ENCODE measurements around the gene ARAP1. TPM values are rescaled to one million over a fixed set of nuclear protein-coding genes. Genes with fewer than 3 reads are reported as not detected.
A peak's percentile ranks its signal among the peaks of the same experiment; 100 is the strongest.

The ARAP1 gene
- total and polyA plus RNA-seq, 8 donors = 32.2 to 201 (median 69.8) TPM

DNA sequence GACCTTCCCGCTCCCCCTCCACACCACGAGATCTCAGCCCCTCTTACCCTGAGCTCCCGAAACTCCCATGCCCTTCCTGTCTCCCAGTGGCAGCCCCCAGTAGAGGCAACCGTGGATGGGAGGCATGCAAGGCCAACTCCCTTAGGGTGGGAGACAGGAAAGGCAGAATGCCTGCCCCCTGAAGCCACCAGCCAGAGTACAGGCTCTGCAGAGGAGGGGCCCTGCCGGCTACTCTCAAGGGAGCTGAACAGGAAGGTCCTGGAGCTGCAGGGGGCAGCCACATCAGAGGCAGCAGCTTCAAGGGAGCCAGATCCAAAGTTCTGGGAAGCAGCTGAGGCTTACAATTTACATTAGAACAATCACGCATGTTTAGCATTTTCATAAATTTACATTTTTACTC lies 116.3 kb downstream of the ARAP1 start:
- TF ChIP-seq, protein P1, sequence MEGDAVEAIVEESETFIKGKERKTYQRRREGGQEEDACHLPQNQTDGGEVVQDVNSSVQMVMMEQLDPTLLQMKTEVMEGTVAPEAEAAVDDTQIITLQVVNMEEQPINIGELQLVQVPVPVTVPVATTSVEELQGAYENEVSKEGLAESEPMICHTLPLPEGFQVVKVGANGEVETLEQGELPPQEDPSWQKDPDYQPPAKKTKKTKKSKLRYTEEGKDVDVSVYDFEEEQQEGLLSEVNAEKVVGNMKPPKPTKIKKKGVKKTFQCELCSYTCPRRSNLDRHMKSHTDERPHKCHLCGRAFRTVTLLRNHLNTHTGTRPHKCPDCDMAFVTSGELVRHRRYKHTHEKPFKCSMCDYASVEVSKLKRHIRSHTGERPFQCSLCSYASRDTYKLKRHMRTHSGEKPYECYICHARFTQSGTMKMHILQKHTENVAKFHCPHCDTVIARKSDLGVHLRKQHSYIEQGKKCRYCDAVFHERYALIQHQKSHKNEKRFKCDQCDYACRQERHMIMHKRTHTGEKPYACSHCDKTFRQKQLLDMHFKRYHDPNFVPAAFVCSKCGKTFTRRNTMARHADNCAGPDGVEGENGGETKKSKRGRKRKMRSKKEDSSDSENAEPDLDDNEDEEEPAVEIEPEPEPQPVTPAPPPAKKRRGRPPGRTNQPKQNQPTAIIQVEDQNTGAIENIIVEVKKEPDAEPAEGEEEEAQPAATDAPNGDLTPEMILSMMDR (IDR thresholded peaks at IDR 0.05) = no peak
- TF ChIP-seq POLR2A (IDR thresholded peaks at IDR 0.05) = no peak
- TF ChIP-seq POLR2AphosphoS5 (IDR thresholded peaks at IDR 0.05) = no peak
- TF ChIP-seq EP300 (IDR thresholded peaks at IDR 0.05) = no peak
- peaks cover 0 to 45% (median 20%) of the 10 kb centered on the region in 3 donors for H3K27me3 ChIP-seq
- intact Hi-C loops (cut with DNase I; ENCODE audit: low total_unique reads) = no loop called here
- H3K4me1 ChIP-seq = peaks cover 10 to 60% (median 27%) of the 10 kb centered on the region in 4 donors
- no peaks in the 10 kb centered on the region for H3K9me3 ChIP-seq
- DNase-seq = no peak
- H3K27ac ChIP-seq = peak overlapping the region in 1 of 5 donors; percentile 26
- no peaks in the 10 kb centered on the region for H3K36me3 ChIP-seq
- H3K4me3 ChIP-seq = no peak overlapping the region
- 57 to 71% (median 66%) methylated on average over 6 of the region's 6 CpGs for WGBS, 5 donors

DNA sequence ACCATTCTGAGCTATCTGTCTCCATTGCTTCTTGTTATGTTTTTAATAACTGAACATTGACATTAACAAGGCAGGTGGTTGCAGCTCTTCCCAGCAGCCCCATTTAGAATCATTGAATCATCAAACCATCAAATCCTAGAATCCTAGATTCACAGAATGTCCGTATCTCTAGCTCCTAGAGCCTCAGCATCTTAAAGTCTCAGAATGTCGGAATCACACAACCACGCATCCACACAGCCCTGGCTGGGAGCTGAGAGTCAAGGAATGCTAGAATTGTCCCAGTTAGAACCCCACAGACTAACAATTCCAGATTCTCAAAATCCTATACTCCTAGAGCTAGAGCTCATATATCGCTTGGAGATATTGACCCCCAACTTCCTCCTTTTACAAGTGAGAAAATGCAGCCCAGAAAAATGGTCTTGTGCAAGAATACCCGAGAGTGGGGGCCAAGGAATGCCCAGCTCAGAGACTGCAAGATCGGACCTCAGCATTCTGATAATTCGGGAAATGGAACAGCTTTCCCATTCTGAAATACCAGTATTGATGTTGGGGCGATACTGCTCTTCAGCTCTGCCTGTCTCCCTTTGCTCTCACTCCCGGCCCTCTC lies 116.8 kb downstream of the ARAP1 start:
- TF ChIP-seq POLR2AphosphoS5 (IDR thresholded peaks at IDR 0.05) = no peak
- no peak for TF ChIP-seq EP300 (IDR thresholded peaks at IDR 0.05)
- no peak for TF ChIP-seq POLR2A (IDR thresholded peaks at IDR 0.05)
- TF ChIP-seq, protein P1 (IDR thresholded peaks at IDR 0.05) = no peak
- 79 to 85% (median 83%) methylated on average over 9 of the region's 9 CpGs for WGBS, 5 donors
- Histone ChIP-seq H3K27ac (peak overlapping the region in 2 of 5 donors; percentile 7 to 26), H3K4me3 (no peak overlapping the region), H3K27me3 (peaks cover 0 to 39% (median 15%) of the 10 kb centered on the region in 3 donors), H3K4me1 (peaks cover 10 to 61% (median 29%) of the 10 kb centered on the region in 4 donors), H3K9me3 (no peaks in the 10 kb centered on the region), H3K36me3 (no peaks in the 10 kb centered on the region)
- intact Hi-C loops (cut with DNase I; ENCODE audit: low total_unique reads) = no loop called here
- no peak for DNase-seq

Small RNAs within 50 kb of the gene (small RNA-seq; reads per million reads assigned to genes)
- gene MIR4692 (0 reads per million in 4 donors), gene RF00019 (0 reads per million in 4 donors)

Other genes with a start within 250 kb of the ARAP1 start
- gene PDE2A, start 78.0 kb downstream of the ARAP1 start, total RNA-seq = 100 to 1,000 TPM in 2 of 5 donors, 10 to 100 TPM in 2, 1 to 10 TPM in 1; 3.5 to 548 (median 35.8) TPM
- 10 to 100 TPM in 2 of 3 donors, 1 to 10 TPM in 1; 4.7 to 17.8 (median 14.1) TPM for gene PDE2A, start 78.0 kb downstream of the ARAP1 start, polyA plus RNA-seq
- 100 to 1,000 TPM; 125 to 895 (median 321) TPM for gene STARD10, start 41.6 kb upstream of the ARAP1 start, total RNA-seq
- 100 to 1,000 TPM; 310 to 950 (median 759) TPM for gene STARD10, start 41.6 kb upstream of the ARAP1 start, polyA plus RNA-seq
- 100 to 1,000 TPM in 1 of 5 donors, 10 to 100 TPM in 4; 13.0 to 266 (median 40.3) TPM for gene ATG16L2, start 62.0 kb upstream of the ARAP1 start, total RNA-seq
- 10 to 100 TPM; 15.4 to 67.0 (median 30.4) TPM for gene ATG16L2, start 62.0 kb upstream of the ARAP1 start, polyA plus RNA-seq